Adipocyte (in vitro differentiated cells): ENCODE results near the gene ADAMTS2.
A peak's percentile ranks its signal among the peaks of the same experiment; 100 is the strongest.
"Not testable (repeated sequence)": the region's sequence is repeated elsewhere in the genome, so short reads cannot be mapped to it uniquely, and the experiment has no call there.

Source experiments
- DNase-seq: peaks from one replicate; pipeline ENCODE4 v3.0.0-alpha.2; 2015; ENCODE audit warnings: low read depth
- H3K27me3 ChIP-seq: replicated peaks from 2 replicates; pipeline ENCODE4 v1.7.0; 2013; ENCODE audit warnings: mild to moderate bottlenecking, low read length, moderate library complexity; ENCODE audit not compliant: control insufficient read depth, insufficient read depth
- H3K36me3 ChIP-seq: 2 replicates; pipeline ENCODE4 v1.7.0; 2013; ENCODE audit warnings: low read length, mild to moderate bottlenecking, moderate library complexity; ENCODE audit not compliant: control insufficient read depth, insufficient read depth, severe bottlenecking
- H3K4me1 ChIP-seq: 2 replicates; pipeline ENCODE4 v1.7.0; 2013; ENCODE audit warnings: mild to moderate bottlenecking, low read length, moderate library complexity; ENCODE audit not compliant: control insufficient read depth, insufficient read depth
- H3K4me3 ChIP-seq: 2 replicates; pipeline ENCODE4 v1.7.0; 2013; ENCODE audit warnings: mild to moderate bottlenecking, low read length, moderate library complexity
- H3K9ac ChIP-seq: 2 replicates; pipeline ENCODE4 v1.7.0; 2013; ENCODE audit warnings: mild to moderate bottlenecking, low read length, moderate library complexity
- H3K9me3 ChIP-seq: 2 replicates; pipeline ENCODE4 v1.7.0; 2013; ENCODE audit warnings: mild to moderate bottlenecking, low read length, moderate library complexity; ENCODE audit not compliant: control insufficient read depth

ADAMTS2 gene

GRCh38 chr5:179328291-179328690 lies 17.0 kb downstream of the ADAMTS2 start:
- DNase-seq = no peak
- Histone ChIP-seq H3K27me3 (no peaks in the 10 kb centered on the region), H3K9me3 (no peaks in the 10 kb centered on the region), H3K4me3 (no peak overlapping the region), H3K4me1 (peaks cover 28% of the 10 kb centered on the region), H3K36me3 (peaks cover 10% of the 10 kb centered on the region), H3K9ac (no peak overlapping the region)

- H3K4me3 ChIP-seq = peak overlapping the region; percentile 13
- H3K27me3 ChIP-seq = no peaks in the 10 kb centered on the region
- H3K36me3 ChIP-seq = peaks cover 10% of the 10 kb centered on the region
- no peak for DNase-seq
- H3K9ac ChIP-seq = peak overlapping the region; percentile 57
- H3K4me1 ChIP-seq = peaks cover 30% of the 10 kb centered on the region
- H3K9me3 ChIP-seq = no peaks in the 10 kb centered on the region
These were observed 18.1 kb downstream of the ADAMTS2 start for GRCh38 chr5:179327021-179327735.

GRCh38 chr5:179326122-179326927 lies 18.9 kb downstream of the ADAMTS2 start:
- DNase-seq = peak; percentile 79
- Histone ChIP-seq H3K9me3 (no peaks in the 10 kb centered on the region), H3K9ac (peak overlapping the region; percentile 57), H3K4me3 (peak overlapping the region; percentile 13), H3K36me3 (peaks cover 16% of the 10 kb centered on the region), H3K27me3 (no peaks in the 10 kb centered on the region), H3K4me1 (peaks cover 32% of the 10 kb centered on the region)

DNA sequence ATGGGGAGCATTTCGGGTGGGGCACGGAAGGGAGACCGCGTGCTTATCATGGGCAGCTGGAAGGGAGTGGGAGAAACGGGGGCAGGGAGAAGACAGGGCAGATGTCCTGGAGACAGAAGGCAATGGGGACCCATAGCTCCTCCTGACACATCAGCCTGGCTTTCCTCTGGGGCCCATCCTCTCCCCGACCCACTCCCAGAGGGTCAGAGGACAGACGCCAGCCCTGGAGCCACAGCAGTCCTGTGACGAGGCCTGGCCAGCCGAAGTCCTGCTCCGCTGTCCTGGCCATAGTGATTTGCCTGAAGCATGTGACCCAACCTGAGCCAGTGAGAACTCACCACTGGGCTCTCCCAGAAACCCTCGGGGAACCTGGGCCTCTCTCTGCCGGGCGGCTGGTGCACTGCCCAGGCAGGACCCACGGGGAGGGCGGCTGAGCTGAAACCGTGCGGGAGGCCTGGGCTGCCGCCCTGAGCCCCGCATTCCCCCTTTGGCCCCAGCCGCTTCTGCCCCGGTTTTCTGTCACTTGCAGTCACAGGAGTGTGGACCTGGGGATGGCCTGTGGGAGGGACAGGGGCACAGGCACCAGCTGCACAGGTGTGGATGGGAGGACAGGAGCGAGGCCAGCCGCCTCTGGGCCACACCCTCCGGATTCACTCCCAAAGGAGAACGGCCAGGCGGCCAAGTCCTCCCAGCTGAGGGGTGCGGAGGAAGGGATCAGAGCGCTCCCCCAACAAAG lies 19.8 kb downstream of the ADAMTS2 start:
- peaks cover 35% of the 10 kb centered on the region for H3K4me1 ChIP-seq
- H3K36me3 ChIP-seq = peaks cover 11% of the 10 kb centered on the region
- peak overlapping the region; percentile 47 for H3K9ac ChIP-seq
- no peak overlapping the region for H3K4me3 ChIP-seq
- H3K27me3 ChIP-seq = no peaks in the 10 kb centered on the region
- no peak for DNase-seq
- H3K9me3 ChIP-seq = no peaks in the 10 kb centered on the region

GRCh38 chr5:179324760-179325295 lies 20.4 kb downstream of the ADAMTS2 start:
- no peaks in the 10 kb centered on the region for H3K9me3 ChIP-seq
- peaks cover 40% of the 10 kb centered on the region for H3K4me1 ChIP-seq
- peaks cover 10% of the 10 kb centered on the region for H3K36me3 ChIP-seq
- H3K27me3 ChIP-seq = no peaks in the 10 kb centered on the region
- H3K4me3 ChIP-seq = no peak overlapping the region
- H3K9ac ChIP-seq = no peak overlapping the region
- no peak for DNase-seq

- H3K9ac ChIP-seq, H3K27me3 ChIP-seq, DNase-seq, H3K9me3 ChIP-seq, H3K4me3 ChIP-seq: not testable (repeated sequence)
- H3K4me1 ChIP-seq = peaks cover 46% of the 10 kb centered on the region
- peaks cover 10% of the 10 kb centered on the region for H3K36me3 ChIP-seq
These were observed 20.9 kb downstream of the ADAMTS2 start for GRCh38 chr5:179324316-179324715.

GRCh38 chr5:179323026-179323870 lies 22.0 kb downstream of the ADAMTS2 start:
- Histone ChIP-seq H3K4me3 (no peak overlapping the region), H3K9ac (no peak overlapping the region), H3K36me3 (peaks cover 10% of the 10 kb centered on the region), H3K4me1 (peaks cover 56% of the 10 kb centered on the region), H3K9me3 (no peaks in the 10 kb centered on the region), H3K27me3 (no peaks in the 10 kb centered on the region)
- no peak for DNase-seq

DNA sequence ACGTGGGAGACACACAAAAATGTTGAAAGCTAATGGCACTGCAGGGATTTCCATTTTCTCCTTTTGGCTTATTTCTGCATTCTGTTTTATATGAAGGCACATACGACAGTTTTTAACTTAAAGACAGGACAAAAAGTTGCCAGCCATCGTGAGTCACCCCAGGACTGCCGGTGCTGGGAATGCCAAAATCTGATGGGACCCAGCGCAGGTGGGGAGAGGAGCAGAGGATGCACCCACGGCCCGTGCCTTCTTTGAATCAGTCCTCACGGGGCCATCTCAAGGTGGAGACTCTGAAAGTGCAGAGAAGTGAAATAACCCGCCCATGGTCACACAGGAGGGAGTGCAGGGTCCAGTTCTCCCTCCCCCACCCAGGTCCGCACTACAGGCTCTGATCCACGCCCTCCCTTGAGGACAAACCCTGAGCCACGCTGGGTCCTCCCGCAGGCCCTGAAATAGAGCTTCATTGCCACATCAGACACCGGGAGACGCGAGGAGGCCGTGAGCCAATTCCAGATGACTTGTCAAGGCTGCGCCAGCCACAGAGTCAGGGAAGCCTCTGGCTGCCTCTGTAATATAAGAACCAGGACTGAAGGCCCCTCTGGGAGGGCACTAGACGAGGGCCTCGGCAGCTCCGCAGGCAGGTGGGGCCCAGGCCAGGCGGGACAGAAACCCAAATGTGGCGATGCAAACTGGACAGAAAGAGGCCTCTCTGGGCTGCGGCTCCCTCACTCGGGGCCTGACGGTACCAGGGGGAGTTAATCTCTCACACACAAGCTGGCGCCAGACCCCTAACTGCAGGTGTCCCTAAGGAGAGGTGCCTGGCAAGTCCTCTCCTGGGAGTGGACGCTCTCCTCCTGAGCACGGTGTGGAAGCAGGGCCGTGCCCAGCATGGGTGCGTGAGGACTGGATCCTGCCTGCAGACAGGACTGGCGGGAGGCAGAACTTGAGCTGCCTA lies 22.9 kb downstream of the ADAMTS2 start:
- peak; percentile 29 for DNase-seq

DNA sequence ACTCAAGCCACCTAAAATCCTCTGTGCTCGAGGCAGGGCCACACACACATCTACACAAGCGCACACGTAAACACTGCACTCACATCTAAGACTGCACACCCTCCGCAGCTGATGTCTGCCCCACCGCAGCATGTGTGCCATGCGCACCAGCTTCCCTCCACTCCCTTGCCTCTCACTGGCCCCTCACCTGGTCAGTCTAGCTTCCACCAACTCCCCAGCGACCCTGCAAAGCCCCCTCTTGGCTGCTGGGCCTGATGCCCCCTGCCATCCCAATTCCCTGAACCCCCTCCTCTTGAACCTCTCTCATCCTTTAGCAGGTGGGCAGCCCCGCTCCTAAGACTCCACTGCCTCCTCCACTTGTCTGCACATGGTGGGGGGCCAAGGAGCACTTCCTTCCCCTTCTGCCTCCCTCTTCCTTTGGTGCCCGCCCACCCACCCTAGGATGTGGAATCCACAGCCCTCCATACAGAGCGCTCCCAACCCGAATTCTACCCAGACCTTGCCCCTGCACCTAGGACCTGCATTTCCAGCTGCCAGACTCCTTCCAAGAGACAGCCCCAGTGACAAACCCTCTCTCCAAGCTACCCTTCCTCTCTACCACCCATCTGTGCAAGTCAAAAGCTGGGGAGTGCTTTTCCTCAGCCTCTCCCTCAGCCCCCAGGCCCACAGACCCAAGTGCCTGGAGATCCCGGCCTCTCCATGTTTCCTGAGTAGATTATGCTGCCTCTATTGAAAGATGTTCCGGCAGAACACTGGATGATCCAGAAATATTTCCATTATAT lies 23.9 kb downstream of the ADAMTS2 start:
- Histone ChIP-seq H3K4me3 (no peak overlapping the region), H3K9ac (no peak overlapping the region), H3K4me1 (peaks cover 62% of the 10 kb centered on the region), H3K27me3 (no peaks in the 10 kb centered on the region), H3K36me3 (peaks cover 10% of the 10 kb centered on the region), H3K9me3 (no peaks in the 10 kb centered on the region)
- no peak for DNase-seq

More for the DNA sequence above, 22.9 kb downstream of the ADAMTS2 start:
- no peak overlapping the region for H3K4me3 ChIP-seq
- H3K27me3 ChIP-seq = no peaks in the 10 kb centered on the region
- peaks cover 10% of the 10 kb centered on the region for H3K36me3 ChIP-seq
- no peaks in the 10 kb centered on the region for H3K9me3 ChIP-seq
- no peak overlapping the region for H3K9ac ChIP-seq
- H3K4me1 ChIP-seq = peaks cover 65% of the 10 kb centered on the region
